K562 (cell line): ENCODE results near the gene MOB1A. TPM values are rescaled to one million over a fixed set of nuclear protein-coding genes. Genes with fewer than 3 reads are reported as not detected.

Experiments
- ARID1B ChIP-seq: fragments of 450-650 bp; IDR thresholded peaks from 2 replicates; pipeline ENCODE4 v1.6.1; 2016; ENCODE audit warnings: antibody characterized with exemption, mild to moderate bottlenecking, inconsistent platforms
- CEBPG ChIP-seq, 3 experiments: fragments of 200-800 bp in 1 of 3; sonication (Bioruptor generic) in 1 of 3; sonication (generic) in 1 of 3; formaldehyde crosslinking in 1 of 3; IDR thresholded peaks in 2 of 3; conservative IDR thresholded peaks in 1 of 3; 2 replicates each; pipeline versions ENCODE4 v1.6.1 to v1.8.0; 2016 to 2022; ENCODE audit warnings: missing compliant biosample characterization in 2 of 3, missing genetic modification characterization in 2 of 3, mild to moderate bottlenecking in 1 of 3, missing genetic modification reagents in 1 of 3
- CXXC5 ChIP-seq: fragments of 250-450 bp; sonication (Bioruptor Pico); IDR thresholded peaks from 2 replicates; pipeline ENCODE4 v1.8.0; 2022; ENCODE audit warnings: inconsistent platforms, mild to moderate bottlenecking, moderate library complexity
- DACH1 ChIP-seq: fragments of 450-650 bp; IDR thresholded peaks from 2 replicates; pipeline ENCODE4 v1.6.1; 2018; ENCODE audit not compliant: partially characterized antibody
- EP300 ChIP-seq: IDR thresholded peaks from 2 replicates; pipeline ENCODE4 v1.6.1; 2012; ENCODE audit warnings: low read length, improper control_type of control experiment
- ETV1 ChIP-seq: fragments of 450-650 bp; conservative IDR thresholded peaks from 2 replicates; pipeline ENCODE4 v1.6.1; 2016; ENCODE audit warnings: missing genetic modification characterization, control low read depth, low read depth, missing compliant biosample characterization
- JUND ChIP-seq, 2 experiments: IDR thresholded peaks; 2 replicates in 1 of 2; 3 replicates in 1 of 2; pipeline ENCODE4 v1.6.1; 2011; ENCODE audit warnings: borderline replicate concordance in 2 of 2, low read depth in 2 of 2, low read length in 2 of 2, improper control_type of control experiment in 1 of 2, missing biosample characterization in 1 of 2, missing genetic modification characterization in 1 of 2, missing genetic modification reagents in 1 of 2
- TFAP4 ChIP-seq: sonication (generic); formaldehyde crosslinking; IDR thresholded peaks from 2 replicates; pipeline ENCODE4 v1.8.0; 2022; ENCODE audit warnings: missing genetic modification reagents, mild to moderate bottlenecking, moderate library complexity, borderline replicate concordance
- ZNF584 ChIP-seq: fragments of 200-800 bp; sonication (Bioruptor generic); IDR thresholded peaks from 2 replicates; pipeline ENCODE4 v1.6.1; 2016; ENCODE audit warnings: low read depth, mild to moderate bottlenecking, missing genetic modification characterization, missing compliant biosample characterization
- polyA plus RNA-seq, 8 experiments: library from polyadenylated mRNA; depleted of rRNA in 4 of 8; stranded (reverse) in 5 of 8; unstranded in 3 of 8; fragments of >200 nt; fragmentation: Nextera tagmentation in 2 of 8; fragmentation: Illumina TruSeq in 1 of 8; extraction: Ambion mirVana in 2 of 8; extraction: Trizol in 1 of 8; gene quantifications; 2 replicates each; pipeline versions ENCODE4 v1.2.1 to v1.2.3, GENCODE V29; 2011 to 2014; ENCODE audit warnings: inconsistent platforms in 1 of 8, missing spikeins in 1 of 8
- total RNA-seq, 7 experiments: library from RNA; depleted of rRNA in 6 of 7; stranded (reverse); fragments of >200 nt in 6 of 7; fragmentation: Illumina TruSeq in 2 of 7; extraction: Trizol in 2 of 7; gene quantifications; 2 replicates each; pipeline versions ENCODE4 v1.2.1 to v1.2.3, GENCODE V29; 2011 to 2021; ENCODE audit warnings: low replicate concordance in 1 of 7
- TF ChIP-seq, protein P1 (sequence below), 3 experiments: IDR thresholded peaks in 2 of 3; conservative IDR thresholded peaks in 1 of 3; 2 replicates each; pipeline ENCODE4 v1.5.1; 2011 to 2012; ENCODE audit warnings: low read length in 3 of 3, mild to moderate bottlenecking in 3 of 3, control low read depth in 2 of 3, improper control_type of control experiment in 1 of 3, inconsistent platforms in 1 of 3, low read depth in 1 of 3, mixed read lengths in 1 of 3, moderate library complexity in 1 of 3; ENCODE audit not compliant: insufficient read depth in 2 of 3
- TF ChIP-seq, protein P2 (sequence below): sonication (generic); formaldehyde crosslinking; IDR thresholded peaks from 2 replicates; pipeline ENCODE4 v1.8.0; 2022; ENCODE audit warnings: missing genetic modification reagents, mild to moderate bottlenecking, borderline replicate concordance

The MOB1A gene
- total and polyA plus RNA-seq, 9 of the 15 experiments (the other 6 are each of a cell fraction or from before 2014, with no cell fraction given) = 24.8 to 100 (median 60.2) TPM

DNA sequence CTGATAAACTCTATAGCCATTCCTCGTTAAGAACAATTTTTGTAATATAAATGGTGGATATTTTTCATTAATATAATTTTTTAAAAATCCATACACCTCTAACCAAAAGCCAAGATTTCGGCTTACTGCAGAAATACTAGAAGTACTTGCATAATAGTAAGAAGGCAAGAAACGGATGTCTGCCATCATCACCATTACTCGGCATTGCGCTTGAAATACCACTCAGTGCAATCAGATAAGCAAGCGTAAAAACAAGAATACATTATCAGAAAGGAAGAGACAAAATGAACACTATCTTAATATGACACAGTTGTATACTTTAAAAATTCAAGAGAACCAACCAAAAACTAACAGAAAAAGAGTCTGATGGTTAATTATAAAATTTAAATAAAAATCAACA, 15.7 kb downstream of the MOB1A start (continued):
- TF ChIP-seq JUND (IDR thresholded peaks at IDR 0.05; ENCODE audit: borderline replicate concordance, low read depth, low read length) = no peak
- TF ChIP-seq JUND (tag; IDR thresholded peaks at IDR 0.05; ENCODE audit: borderline replicate concordance, low read depth, low read length) = peak; percentile 20; the same call in 1 of the 3 replicates
- TF ChIP-seq EP300 = peak; percentile 48; the same call in 1 of the 2 replicates
- TF ChIP-seq TFAP4 (CRISPR knock-in tag) = no peak
- peak; percentile 31; the same call in 1 of the 2 replicates for TF ChIP-seq ETV1
- TF ChIP-seq ARID1B = peak; percentile 46
- no peak for TF ChIP-seq DACH1
- TF ChIP-seq, protein P1, sequence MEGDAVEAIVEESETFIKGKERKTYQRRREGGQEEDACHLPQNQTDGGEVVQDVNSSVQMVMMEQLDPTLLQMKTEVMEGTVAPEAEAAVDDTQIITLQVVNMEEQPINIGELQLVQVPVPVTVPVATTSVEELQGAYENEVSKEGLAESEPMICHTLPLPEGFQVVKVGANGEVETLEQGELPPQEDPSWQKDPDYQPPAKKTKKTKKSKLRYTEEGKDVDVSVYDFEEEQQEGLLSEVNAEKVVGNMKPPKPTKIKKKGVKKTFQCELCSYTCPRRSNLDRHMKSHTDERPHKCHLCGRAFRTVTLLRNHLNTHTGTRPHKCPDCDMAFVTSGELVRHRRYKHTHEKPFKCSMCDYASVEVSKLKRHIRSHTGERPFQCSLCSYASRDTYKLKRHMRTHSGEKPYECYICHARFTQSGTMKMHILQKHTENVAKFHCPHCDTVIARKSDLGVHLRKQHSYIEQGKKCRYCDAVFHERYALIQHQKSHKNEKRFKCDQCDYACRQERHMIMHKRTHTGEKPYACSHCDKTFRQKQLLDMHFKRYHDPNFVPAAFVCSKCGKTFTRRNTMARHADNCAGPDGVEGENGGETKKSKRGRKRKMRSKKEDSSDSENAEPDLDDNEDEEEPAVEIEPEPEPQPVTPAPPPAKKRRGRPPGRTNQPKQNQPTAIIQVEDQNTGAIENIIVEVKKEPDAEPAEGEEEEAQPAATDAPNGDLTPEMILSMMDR (IDR thresholded peaks at IDR 0.05 in 2 of 3, conservative IDR thresholded peaks at IDR 0.05 in 1 of 3; ENCODE audit: insufficient read depth in 2 of 3, low read depth in 1 of 3, low read length in 3 of 3) = no peak
- no peak for TF ChIP-seq CEBPG (CRISPR knock-in tag; IDR thresholded peaks at IDR 0.05)
- peak; percentile 36 to 59; a peak in 3 of 4 replicates for TF ChIP-seq CEBPG (tag; conservative IDR thresholded peaks at IDR 0.05 in 1 of 2, IDR thresholded peaks at IDR 0.05 in 1 of 2)
- TF ChIP-seq, protein P2, sequence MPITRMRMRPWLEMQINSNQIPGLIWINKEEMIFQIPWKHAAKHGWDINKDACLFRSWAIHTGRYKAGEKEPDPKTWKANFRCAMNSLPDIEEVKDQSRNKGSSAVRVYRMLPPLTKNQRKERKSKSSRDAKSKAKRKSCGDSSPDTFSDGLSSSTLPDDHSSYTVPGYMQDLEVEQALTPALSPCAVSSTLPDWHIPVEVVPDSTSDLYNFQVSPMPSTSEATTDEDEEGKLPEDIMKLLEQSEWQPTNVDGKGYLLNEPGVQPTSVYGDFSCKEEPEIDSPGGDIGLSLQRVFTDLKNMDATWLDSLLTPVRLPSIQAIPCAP = no peak
- TF ChIP-seq ZNF584 (CRISPR knock-in tag) = 0 out of 2 replicates have a peak, but pooled peaks have one; percentile 50
- peak; percentile 56 for TF ChIP-seq CXXC5
